ENCODE data around the gene CDKL4.
"Not testable (repeated sequence)": the region's sequence is repeated elsewhere in the genome, so short reads cannot be mapped to it uniquely, and the experiment has no call there.

CDKL4 gene

DNA sequence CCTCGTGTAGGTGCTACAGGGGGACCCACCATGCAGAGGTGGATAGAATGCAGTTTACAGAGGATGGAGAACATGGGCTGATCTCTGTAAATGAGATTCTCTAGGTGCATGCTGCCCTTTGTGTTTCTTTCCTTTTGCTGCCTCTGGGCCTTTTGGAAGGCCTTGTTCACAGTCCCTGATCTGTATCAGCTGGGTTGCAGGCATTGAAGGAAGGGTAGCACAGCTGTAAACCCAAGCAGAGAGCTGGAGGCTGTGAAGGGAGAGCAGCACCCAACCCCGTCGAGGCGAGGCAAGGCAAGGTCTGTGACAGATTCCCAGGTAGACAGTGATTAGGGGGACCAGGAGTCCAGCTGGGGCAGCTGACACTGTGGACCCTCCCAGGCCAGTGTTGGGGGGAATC lies 66.8 kb downstream of the CDKL4 start:
- no peak for DNase-seq (ENCODE audit: low read depth)

DNA sequence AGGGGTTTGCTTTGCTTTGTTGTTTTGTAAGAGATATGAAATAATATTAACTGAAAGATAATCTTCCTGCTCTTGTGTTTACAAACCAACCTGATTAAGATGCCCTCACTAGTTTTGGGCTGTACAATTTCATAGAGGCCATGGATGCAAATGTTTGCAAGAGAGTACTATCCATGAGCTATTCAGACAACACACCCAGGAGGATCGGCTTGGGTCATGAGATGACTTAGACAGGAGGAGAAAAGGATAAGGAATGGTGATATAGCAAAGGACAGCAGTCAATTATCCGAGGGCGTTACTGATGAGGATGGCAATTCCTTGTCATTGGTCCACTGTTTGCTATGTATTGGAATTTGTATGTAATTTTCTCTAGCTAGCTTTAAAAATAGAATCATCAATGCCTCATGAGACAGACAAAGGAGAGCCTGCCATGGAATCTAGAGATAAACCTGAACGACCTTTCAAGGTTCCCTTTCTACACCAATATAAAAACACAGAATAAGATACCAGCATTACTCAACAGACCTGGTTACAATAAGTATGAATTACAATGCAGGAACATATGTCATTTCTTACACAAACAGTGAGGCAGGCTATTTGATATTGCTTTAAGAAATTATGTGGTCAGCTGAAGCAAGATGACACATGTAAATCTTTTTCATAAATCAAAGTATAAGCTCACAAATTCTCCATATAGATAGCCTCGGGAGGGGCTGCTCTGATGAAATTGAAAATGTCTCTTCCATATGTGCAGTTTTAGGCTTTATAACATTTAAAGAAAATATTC lies 68.6 kb downstream of the CDKL4 start:
- DNase-seq (ENCODE audit: low read depth) = no peak

DNA sequence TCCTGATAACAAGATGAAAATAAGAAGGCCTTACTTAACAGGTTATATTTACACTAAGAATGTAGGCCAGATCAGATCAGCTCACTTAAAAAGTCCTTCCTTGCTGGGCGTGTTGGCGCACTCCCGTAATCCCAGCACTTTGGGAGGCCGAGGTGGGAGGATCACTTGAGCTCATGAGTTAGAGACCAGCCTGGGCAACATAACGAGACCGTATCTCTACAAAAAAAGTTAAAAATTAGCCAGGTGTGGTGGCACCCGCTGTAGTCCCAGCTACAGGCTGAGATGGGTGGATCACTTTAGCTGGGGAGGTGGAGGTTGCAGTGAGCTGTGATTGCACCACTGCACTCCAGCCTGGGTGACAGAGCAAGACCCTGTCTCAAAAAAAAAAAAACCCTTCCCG lies 69.7 kb downstream of the CDKL4 start:
- no peak for DNase-seq (ENCODE audit: low read depth)

DNA sequence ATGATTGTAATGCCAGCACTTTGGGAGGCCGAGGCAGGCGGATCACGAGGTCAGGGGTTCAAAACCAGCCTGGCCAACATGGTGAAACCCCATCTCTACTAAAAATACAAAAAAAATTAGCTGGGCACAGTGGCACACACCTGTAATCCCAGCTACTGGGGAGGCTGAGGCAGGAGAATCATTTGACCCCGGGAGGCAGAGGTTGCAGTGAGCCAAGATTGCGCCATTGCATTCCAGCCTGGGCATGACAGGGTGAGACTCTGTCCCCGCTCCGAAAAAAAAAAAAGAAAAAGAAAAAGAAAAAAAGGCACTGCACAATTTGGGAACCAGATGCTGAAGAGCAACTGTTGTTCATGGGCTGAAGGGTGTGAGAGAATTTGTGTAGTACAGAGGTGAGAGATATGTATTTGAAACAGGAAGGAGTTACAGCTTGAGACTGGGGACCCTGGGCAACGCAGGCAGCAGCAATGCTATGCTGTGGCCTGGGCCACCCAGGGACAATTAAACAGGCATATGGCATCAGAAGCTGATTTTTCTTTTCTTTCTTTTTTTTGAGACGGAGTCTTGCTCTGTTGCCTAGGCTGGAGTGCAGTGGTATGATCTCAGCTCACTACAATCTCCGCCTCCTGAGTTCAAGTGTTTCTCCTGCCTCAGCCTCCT lies 71.6 kb downstream of the CDKL4 start:
- not testable (repeated sequence) for DNase-seq (ENCODE audit: low read depth)

DNA sequence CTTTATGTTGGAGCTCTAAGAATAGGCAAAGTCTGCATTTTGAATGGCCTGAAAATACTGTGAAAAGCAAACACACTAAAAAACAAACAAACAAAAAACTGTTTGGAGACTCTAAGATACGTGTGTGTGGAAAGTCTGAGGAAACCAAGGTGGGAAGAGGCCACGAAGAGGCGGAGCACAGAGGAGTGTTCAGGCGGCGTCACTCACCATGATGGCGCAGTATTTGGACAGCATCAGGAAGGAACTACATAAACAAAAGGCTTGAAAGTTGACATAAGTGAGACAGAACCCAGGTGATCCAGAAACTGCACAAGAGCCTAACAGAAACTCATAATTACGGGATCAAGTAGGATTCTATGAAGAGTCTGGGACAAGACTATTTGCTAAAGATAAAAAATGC lies 72.1 kb downstream of the CDKL4 start:
- no peak for DNase-seq (ENCODE audit: low read depth)

DNA sequence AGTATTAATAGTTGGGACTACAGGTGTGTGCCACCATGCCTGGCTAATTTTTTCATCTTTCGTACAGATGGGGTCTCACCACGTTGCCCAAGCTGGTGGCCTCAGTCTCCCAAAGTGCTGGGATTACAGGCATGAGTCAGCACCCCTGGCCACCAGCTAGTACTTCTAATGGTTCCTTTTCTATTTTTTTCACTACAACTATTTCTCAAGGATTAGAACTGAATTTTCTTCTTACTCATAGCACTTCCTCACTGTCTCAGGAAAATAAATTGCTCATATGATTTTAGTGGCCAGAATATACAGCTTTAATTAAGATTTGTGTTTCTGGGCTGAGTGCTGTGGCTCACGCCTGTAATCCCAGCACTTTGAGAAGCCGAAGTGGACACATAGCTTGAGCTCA lies 79.7 kb downstream of the CDKL4 start:
- no peak for DNase-seq (ENCODE audit: low read depth)

DNA sequence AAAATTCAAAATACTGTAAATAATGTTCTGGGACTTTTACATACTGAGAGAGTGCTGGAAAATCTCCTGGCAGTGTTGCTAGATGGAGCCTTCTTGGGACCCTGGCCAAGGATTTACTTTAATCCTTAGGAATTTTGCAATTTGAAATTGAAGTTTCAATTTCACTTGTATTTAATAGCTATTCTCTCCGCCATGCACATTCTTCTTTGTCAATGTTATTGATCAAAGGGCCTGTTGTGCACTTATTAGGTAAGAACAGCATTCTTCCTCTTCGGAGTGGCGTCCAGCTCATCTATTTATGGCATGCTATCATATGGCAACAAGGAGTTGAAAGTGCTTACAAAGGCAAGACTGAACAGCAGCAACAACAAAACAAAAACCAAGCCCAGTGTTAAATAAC lies 82.8 kb downstream of the CDKL4 start:
- no peak for DNase-seq (ENCODE audit: low read depth)

DNA sequence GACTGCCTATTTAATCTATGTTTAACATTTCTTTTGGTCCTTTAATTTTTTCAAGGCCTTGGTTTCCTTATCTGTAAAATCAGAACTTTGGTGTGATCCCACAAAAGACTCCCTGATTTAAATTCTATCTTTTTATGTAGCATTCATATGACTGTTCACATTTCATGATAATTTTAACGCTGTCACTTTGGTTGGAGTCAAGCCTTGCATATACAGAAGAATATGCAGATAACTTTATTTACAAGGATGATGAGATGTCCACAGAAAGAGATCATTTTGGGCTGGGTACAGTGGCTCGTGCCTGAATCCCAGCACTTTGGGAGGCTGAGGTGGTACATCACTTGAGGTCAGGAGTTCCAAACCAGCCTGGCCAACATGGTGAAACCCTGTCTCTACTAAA lies 84.5 kb downstream of the CDKL4 start:
- DNase-seq (ENCODE audit: low read depth) = no peak

DNA sequence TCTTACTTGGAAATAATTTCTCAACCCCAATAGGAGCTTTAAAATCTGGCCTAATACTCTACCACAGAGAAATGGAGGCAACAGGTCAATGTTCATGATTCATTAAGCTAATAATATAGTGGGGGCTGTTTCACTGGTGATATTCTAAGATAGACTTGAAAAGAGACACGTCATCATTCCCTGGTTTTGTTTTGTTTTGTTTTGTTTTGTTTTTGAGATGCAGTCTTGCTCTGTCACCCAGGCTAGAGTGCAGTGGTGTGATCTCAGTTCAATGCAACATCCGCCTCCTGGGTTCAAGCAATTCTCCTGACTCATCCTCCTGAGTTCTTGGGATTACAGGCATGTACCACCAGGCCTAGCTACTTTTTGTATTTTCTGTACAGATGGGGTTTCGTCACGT lies 85.4 kb downstream of the CDKL4 start:
- no peak for DNase-seq (ENCODE audit: low read depth)

DNA sequence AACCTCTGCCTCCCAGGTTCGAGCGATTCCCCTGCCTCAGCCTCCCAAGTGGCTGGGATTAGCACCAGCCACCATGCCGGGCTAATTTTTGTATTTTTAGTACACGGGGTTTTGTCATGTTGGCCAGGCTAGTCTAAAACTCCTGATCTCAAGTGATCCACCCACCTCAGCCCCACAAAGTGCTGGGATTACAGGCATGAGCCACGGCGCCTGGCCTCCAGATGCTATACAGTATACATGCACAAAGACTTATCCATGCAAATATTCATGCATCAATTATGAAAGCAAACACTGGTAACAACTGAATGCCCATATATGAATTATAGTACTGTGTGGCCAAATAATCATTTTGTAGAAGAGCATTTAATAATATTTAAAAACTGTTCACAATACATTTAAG lies 86.9 kb downstream of the CDKL4 start:
- no peak for DNase-seq (ENCODE audit: low read depth)

DNA sequence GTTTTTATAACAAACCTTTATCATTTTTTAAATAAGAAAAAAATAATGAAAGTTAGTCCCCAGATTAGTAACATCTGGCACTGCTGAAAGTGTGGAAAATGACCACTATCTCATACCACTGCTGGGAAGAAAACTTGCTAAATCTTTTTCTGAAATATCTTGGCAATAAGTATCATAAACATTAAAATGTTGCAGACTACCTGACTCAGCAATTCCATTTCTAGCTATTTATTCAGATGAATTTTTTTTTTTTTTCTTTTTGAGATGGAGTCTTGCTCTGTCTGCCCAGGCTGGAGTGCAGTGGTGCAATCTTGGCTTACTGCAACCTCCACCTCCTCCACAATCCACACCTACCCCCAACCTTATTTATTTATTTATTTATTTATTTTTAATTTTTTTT lies 87.7 kb downstream of the CDKL4 start:
- no peak for DNase-seq (ENCODE audit: low read depth)

DNA sequence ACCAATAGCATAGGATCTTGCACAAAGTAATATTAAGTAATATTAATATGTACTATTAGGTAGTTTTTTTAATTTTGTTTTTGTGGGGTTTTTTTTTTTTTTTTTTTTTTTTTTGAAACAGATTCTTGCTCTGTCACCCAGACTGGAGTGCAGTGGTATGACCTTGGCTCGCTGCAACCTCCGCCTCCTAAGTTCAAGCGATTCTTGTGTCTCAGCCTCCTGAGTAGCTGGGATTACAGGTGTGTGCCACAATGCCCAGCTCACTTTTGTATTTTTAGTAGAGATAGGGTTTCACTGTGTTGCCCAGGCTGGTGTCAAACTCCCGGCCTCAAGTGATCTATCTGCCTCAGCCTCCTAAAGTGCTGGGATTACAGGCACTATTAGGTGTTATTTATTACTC lies 88.2 kb downstream of the CDKL4 start:
- DNase-seq (ENCODE audit: low read depth) = not testable (repeated sequence)

DNA sequence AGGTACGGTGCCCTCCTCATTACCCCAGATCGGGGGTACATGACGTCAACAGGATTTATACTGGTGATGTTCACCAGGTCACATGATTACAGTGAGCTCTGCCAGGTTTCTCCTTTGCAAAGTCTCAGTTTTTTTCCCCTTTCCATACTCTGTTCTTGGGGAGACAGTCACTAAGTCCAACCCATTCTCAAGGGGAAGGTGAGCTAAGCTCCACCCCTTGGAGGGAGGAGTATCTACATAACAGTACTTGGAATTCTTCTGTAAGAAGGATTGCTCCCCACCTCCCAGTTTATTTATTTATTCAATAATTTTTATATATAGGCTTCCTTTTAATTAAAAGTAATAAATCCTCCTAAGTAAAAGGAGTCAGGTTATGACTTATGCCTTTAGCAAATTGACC lies 88.8 kb downstream of the CDKL4 start:
- DNase-seq (ENCODE audit: low read depth) = no peak

DNA sequence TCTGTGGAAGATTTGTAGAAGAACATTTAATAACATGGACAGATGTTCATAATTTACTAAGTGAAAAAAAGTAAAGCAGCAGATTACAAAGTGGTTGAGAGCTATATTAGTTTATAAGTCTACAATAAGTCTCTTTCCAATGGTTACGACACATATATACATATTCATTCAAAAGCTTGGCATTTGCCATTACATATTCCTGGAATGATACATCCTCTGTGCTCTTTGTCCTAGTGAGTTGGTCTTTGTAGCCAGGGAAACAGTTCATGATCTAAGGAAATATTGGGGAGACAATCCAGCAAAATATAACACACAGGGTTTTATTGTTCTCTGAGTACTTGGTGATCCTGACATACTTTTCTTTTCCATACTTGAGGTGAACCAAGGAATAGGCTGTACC lies 90.5 kb downstream of the CDKL4 start:
- DNase-seq (ENCODE audit: low read depth) = no peak

DNA sequence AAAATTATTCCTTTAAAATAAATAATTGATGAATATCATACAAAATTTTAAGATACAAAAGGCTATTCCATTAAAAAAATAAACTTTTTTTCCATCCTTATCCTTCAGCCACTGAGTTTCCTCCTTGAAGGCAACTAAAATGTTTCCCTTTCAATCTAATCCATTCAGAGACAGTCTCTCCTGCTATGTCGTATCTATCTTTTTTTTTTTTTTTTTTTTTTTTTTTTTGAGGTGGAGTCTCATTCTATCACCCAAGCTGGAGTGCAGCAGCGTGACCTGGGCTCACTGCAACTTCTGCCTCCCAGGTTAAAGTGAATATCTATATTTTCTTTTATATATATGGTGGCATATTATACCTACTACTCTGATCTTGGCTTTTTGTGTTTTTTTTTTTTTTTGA lies 91.3 kb downstream of the CDKL4 start:
- no peak for DNase-seq (ENCODE audit: low read depth)

DNA sequence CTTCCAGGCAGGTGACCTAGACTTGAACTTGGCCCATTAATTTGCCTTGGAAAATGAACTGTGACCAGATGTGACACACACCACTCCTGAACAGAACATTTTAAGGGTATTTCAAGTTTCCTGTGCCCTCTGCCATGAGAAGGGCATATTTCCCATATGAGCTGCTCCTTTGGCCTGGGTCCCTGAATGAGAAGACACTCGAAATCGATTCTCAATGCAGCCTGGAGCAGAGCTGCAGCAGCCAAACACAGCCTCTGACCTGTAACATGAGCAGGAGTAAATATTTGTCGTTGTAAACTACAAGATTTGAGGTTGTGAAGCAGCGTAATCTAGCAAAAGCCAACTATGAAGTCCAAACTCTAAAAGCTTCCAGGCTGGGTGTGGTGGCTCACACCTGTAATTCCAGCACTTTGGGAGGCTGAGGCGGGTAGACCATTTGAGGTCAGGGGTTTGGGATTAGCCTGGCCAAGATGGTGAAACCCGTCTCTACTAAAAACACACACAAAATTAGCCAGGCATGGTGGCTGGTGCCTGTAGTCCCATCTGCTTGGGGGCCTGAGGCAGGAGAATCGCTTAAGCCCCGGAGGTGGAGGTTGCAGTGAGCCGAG lies 92.8 kb downstream of the CDKL4 start:
- DNase-seq (ENCODE audit: low read depth) = no peak

DNA sequence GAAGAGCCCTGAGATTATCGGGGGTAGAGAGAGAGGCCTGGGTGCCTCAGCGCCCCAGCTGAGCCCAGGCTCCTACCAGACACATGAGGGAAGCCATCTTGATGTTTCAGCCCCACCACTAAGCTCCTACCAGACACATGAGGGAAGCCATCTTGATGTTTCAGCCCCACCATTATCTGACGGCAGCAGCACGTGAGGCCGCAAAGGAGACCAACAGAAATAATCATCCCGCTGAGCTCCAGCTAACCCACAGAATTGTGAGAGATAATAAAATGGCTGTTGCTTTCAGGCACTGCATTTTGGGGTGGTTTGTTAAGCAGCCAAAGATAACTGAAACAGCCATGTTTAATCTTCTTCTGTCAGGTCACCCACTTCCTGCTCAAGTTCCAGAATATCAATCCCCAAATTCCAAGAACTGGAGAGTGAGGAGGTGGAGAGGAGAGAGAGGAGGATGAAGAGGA lies 93.6 kb downstream of the CDKL4 start:
- no peak for DNase-seq (ENCODE audit: low read depth)

DNA sequence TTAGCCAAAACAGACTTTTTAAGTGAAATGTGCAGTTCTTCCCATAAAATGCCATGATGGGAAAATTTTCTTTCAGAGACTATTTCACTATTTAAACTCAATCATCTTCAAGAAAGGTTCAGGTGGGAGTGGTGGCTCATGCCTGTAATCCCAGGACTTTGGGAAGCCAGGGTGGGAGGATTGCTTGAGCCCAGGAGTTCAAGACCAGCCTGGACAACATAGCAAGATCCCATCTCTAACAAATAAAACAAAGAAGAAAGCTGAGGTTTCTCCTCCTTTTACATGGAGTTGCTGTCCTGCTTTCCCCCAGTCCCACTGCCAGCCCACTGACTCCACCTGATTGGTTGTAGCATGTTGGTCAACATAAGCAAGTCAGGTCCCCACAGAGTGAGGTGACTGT lies 97.1 kb downstream of the CDKL4 start:
- DNase-seq (ENCODE audit: low read depth) = no peak

DNA sequence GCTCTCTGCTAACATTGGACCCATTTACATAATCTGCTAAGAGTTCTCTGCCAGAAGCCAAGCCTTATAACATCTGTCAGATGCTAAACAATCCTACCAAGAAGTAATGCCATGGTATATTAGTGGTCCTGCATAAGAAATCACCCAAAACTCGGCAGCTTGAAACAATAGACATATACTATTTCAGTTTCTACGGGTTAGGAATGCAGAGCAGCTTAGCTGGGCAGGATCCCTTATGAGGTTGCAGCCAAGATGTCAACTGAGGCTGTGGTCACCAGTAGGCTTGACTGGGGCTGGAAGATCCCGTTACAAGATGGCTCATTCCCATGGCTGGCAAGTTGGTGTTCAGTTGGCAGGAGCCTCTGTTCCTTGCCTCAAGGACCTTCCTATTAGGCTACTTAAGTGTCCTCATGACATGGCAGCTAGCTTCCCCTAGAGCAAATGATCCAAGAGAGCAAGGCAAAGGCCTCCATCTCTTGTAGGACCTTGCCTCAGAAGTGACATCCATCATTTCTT lies 97.8 kb downstream of the CDKL4 start:
- no peak for DNase-seq (ENCODE audit: low read depth)

DNA sequence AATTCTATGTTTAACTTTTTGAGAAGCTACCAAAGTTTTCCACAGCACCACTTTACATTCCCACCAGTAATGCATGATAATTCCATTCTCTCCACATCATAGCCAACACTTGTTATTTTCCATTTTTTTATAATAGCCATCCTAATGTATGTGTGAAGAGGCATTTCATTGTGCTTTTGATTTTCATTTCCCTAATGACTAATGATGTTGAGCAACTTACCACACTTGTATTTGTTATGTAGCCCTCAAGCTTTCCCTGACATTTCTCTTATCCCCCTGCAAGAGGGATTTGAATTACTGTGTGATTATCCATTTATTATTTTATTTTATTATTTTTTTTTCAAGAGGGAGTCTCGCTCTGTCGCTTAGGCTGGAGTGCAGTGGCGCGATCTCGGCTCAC lies 99.4 kb downstream of the CDKL4 start:
- no peak for DNase-seq (ENCODE audit: low read depth)

DNA sequence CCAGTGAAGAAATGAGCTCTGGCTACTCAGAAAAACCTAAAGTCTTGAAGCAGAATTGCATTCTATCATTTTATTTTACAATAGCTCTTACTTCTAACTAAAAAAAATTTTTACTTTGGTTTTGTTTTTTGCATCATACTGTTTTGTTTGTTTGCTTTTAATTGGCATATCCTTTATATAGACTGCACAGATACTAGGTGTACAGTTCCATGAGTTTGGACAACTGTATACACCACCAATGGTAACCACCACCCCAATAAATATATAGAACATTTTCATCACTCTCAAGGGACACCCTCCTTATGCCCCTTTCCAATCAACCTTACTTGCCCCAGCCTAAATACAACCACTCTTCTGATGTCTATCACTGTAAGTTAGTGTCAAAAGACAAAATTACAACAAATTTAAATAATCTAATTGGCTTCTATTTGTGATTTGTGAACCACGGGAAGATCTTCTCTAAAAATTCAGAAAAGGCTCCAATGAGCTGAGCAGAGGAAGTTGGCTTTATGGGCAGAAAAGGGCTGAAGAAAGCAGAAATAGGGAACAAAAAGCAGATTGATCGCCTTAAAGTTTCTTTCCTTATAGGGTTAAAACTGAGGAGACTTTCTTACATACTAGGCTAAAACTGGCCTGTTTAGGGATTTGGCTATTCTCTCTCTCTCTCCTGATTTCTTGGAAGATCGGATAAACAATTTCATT lies 100.7 kb downstream of the CDKL4 start:
- no peak for DNase-seq (ENCODE audit: low read depth)

Data from stimulated activated CD8-positive, alpha-beta memory T cell treated with anti-CD3 and anti-CD28 coated beads, Interleukin-12 subunit alpha, Interleukin-12 subunit beta, amount 100 ng/mL, for 4 hours (primary cell).